Osteocyte (in vitro differentiated cells): ENCODE data around the gene DHRS4. TPM values are rescaled to one million over a fixed set of nuclear protein-coding genes. Genes with fewer than 3 reads are reported as not detected.
"Not testable (repeated sequence)": the region's sequence is repeated elsewhere in the genome, so short reads cannot be mapped to it uniquely, and the experiment has no call there.

Experiments used
- DNase-seq: peaks from one replicate; pipeline ENCODE4 v3.0.0; 2021; ENCODE audit warnings: mixed read lengths; ENCODE audit not compliant: unreplicated experiment; ENCODE audit errors: extremely low spot score
- H3K27ac Mint-ChIP-seq: one replicate; pipeline ENCODE4 v1.8.0; 2021; ENCODE audit warnings: mild to moderate bottlenecking, mixed read lengths; ENCODE audit not compliant: unreplicated experiment
- H3K27me3 Mint-ChIP-seq: one replicate; pipeline ENCODE4 v1.8.0; 2021; ENCODE audit warnings: mixed read lengths; ENCODE audit not compliant: unreplicated experiment
- H3K36me3 Mint-ChIP-seq: one replicate; pipeline ENCODE4 v1.8.0; 2021; ENCODE audit warnings: mixed read lengths; ENCODE audit not compliant: unreplicated experiment
- H3K4me1 Mint-ChIP-seq: one replicate; pipeline ENCODE4 v1.8.0; 2021; ENCODE audit warnings: mixed read lengths; ENCODE audit not compliant: unreplicated experiment
- H3K4me3 Mint-ChIP-seq: one replicate; pipeline ENCODE4 v1.8.0; 2021; ENCODE audit warnings: mild to moderate bottlenecking, moderate library complexity, mixed read lengths; ENCODE audit not compliant: unreplicated experiment
- H3K9me3 Mint-ChIP-seq: one replicate; pipeline ENCODE4 v1.8.0; 2021; ENCODE audit warnings: mixed read lengths; ENCODE audit not compliant: unreplicated experiment
- total RNA-seq: library from RNA; stranded (reverse); gene quantifications from 2 replicates; pipeline ENCODE4 v1.2.1, GENCODE V29; 2021
- TF ChIP-seq, protein P1 (sequence below): fragments of 200-600 bp; sonication (generic); IDR thresholded peaks from 2 replicates; pipeline ENCODE4 v1.5.0; 2021; ENCODE audit warnings: antibody characterized with exemption, mild to moderate bottlenecking, moderate library complexity

Gene DHRS4
- total RNA-seq, 1 donor from 2014 or later = 19.6 TPM

DNA sequence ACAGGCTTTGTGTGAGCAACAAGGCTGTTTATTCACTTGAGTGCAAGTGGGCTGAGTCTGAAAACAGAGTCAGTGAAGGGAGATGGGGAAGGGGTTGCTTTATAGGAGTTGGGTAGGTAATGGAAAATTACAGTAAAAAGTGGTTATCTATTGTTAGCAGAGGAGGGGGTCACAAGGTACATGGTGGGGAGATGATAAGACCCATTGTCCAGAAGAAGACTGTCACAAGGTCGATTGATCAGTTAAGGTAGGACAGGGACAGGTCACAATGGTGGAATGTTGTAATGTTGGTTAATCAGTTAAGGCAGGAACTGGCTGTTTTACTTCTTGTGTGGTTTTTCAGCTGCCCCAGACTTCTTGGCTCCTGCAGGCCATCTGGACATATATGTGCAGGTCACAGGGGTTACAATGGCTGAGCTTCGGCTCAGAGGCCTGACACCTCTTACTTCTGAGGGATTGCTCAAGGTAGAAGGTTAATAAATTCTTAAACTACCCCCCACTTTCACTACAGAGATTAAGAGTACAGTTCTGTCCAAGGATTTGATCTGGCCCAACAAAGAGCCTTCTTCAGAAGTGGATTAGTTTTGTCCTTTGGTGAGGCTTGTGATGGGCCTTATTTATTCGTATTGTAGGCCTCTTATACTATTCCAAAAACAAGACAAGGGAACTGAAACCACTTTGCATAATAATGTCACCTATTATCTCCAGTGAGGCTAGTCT lies 13.8 kb upstream of the DHRS4 start:
- no peaks in the 10 kb centered on the region for H3K9me3 Mint-ChIP-seq
- no peak for DNase-seq
- peaks cover 1% of the 10 kb centered on the region for H3K27me3 Mint-ChIP-seq
- TF ChIP-seq, protein P1, sequence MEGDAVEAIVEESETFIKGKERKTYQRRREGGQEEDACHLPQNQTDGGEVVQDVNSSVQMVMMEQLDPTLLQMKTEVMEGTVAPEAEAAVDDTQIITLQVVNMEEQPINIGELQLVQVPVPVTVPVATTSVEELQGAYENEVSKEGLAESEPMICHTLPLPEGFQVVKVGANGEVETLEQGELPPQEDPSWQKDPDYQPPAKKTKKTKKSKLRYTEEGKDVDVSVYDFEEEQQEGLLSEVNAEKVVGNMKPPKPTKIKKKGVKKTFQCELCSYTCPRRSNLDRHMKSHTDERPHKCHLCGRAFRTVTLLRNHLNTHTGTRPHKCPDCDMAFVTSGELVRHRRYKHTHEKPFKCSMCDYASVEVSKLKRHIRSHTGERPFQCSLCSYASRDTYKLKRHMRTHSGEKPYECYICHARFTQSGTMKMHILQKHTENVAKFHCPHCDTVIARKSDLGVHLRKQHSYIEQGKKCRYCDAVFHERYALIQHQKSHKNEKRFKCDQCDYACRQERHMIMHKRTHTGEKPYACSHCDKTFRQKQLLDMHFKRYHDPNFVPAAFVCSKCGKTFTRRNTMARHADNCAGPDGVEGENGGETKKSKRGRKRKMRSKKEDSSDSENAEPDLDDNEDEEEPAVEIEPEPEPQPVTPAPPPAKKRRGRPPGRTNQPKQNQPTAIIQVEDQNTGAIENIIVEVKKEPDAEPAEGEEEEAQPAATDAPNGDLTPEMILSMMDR = no peak
- no peak overlapping the region for H3K4me3 Mint-ChIP-seq
- no peak overlapping the region for H3K27ac Mint-ChIP-seq
- H3K36me3 Mint-ChIP-seq = peaks cover 19% of the 10 kb centered on the region
- no peaks in the 10 kb centered on the region for H3K4me1 Mint-ChIP-seq

DNA sequence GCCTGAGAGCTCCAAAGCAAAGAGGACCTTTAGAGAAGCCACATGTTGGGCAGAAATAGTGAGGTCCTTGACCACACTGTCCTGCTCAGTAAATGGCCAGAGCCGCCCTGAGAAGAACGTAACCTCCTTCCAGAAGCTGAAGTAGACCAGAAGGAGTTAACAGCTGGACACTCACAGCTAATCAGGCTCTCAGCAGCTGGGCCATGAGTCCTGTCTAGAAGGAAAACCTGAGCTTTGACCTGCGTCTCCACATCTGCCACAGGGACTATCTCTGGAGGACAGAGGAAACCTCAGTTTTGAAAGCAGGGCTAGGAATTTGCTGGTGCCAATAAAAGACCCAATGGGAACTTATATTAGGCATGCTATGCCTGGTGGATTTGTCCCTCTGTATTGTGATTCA lies 12.3 kb upstream of the DHRS4 start:
- Mint-ChIP-seq H3K36me3 (peaks cover 19% of the 10 kb centered on the region), H3K27me3 (no peaks in the 10 kb centered on the region), H3K4me1 (no peaks in the 10 kb centered on the region), H3K27ac (no peak overlapping the region), H3K4me3 (no peak overlapping the region), H3K9me3 (no peaks in the 10 kb centered on the region)
- TF ChIP-seq, protein P1 = no peak
- DNase-seq = no peak

GRCh38 chr14:23941669-23942068 lies 11.9 kb upstream of the DHRS4 start:
- H3K4me3 Mint-ChIP-seq = no peak overlapping the region
- H3K27me3 Mint-ChIP-seq = no peaks in the 10 kb centered on the region
- no peaks in the 10 kb centered on the region for H3K9me3 Mint-ChIP-seq
- H3K27ac Mint-ChIP-seq = no peak overlapping the region
- peaks cover 19% of the 10 kb centered on the region for H3K36me3 Mint-ChIP-seq
- DNase-seq = no peak
- TF ChIP-seq, protein P1 = no peak
- no peaks in the 10 kb centered on the region for H3K4me1 Mint-ChIP-seq

GRCh38 chr14:23942587-23942986 lies 11.0 kb upstream of the DHRS4 start:
- no peak for DNase-seq
- TF ChIP-seq, protein P1 = no peak
- Mint-ChIP-seq H3K4me1 (no peaks in the 10 kb centered on the region), H3K36me3 (peaks cover 19% of the 10 kb centered on the region), H3K4me3 (no peak overlapping the region), H3K9me3 (peaks cover under 1% of the 10 kb centered on the region), H3K27me3 (no peaks in the 10 kb centered on the region), H3K27ac (no peak overlapping the region)

GRCh38 chr14:23949069-23949468 lies 4.5 kb upstream of the DHRS4 start:
- H3K36me3 Mint-ChIP-seq = peaks cover 12% of the 10 kb centered on the region
- H3K27ac Mint-ChIP-seq, H3K27me3 Mint-ChIP-seq, H3K4me3 Mint-ChIP-seq, DNase-seq: not testable (repeated sequence)
- H3K9me3 Mint-ChIP-seq = peaks cover 18% of the 10 kb centered on the region
- H3K4me1 Mint-ChIP-seq = peaks cover 14% of the 10 kb centered on the region
